ENCODE measurements around the gene ADARB1. TPM values are rescaled to one million over a fixed set of nuclear protein-coding genes. Genes with fewer than 3 reads are reported as not detected.

ADARB1 gene
- total and polyA plus RNA-seq, 2 experiments from 2014 or later, result 4.8 to 14.8 TPM

GRCh38 chr21:45154511-45155508, 80.4 kb downstream of the ADARB1 start (continued):
- TF ChIP-seq, protein P1, sequence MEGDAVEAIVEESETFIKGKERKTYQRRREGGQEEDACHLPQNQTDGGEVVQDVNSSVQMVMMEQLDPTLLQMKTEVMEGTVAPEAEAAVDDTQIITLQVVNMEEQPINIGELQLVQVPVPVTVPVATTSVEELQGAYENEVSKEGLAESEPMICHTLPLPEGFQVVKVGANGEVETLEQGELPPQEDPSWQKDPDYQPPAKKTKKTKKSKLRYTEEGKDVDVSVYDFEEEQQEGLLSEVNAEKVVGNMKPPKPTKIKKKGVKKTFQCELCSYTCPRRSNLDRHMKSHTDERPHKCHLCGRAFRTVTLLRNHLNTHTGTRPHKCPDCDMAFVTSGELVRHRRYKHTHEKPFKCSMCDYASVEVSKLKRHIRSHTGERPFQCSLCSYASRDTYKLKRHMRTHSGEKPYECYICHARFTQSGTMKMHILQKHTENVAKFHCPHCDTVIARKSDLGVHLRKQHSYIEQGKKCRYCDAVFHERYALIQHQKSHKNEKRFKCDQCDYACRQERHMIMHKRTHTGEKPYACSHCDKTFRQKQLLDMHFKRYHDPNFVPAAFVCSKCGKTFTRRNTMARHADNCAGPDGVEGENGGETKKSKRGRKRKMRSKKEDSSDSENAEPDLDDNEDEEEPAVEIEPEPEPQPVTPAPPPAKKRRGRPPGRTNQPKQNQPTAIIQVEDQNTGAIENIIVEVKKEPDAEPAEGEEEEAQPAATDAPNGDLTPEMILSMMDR (conservative IDR thresholded peaks at IDR 0.05; ENCODE audit: low read depth in 2 of 2), result no peak
- TF ChIP-seq JUNB (IDR thresholded peaks at IDR 0.05; ENCODE audit: unreplicated experiment), result no peak
- no peak for TF ChIP-seq EZH2 (IDR thresholded peaks at IDR 0.05; ENCODE audit: low read depth, unreplicated experiment)
- TF ChIP-seq, protein P2, sequence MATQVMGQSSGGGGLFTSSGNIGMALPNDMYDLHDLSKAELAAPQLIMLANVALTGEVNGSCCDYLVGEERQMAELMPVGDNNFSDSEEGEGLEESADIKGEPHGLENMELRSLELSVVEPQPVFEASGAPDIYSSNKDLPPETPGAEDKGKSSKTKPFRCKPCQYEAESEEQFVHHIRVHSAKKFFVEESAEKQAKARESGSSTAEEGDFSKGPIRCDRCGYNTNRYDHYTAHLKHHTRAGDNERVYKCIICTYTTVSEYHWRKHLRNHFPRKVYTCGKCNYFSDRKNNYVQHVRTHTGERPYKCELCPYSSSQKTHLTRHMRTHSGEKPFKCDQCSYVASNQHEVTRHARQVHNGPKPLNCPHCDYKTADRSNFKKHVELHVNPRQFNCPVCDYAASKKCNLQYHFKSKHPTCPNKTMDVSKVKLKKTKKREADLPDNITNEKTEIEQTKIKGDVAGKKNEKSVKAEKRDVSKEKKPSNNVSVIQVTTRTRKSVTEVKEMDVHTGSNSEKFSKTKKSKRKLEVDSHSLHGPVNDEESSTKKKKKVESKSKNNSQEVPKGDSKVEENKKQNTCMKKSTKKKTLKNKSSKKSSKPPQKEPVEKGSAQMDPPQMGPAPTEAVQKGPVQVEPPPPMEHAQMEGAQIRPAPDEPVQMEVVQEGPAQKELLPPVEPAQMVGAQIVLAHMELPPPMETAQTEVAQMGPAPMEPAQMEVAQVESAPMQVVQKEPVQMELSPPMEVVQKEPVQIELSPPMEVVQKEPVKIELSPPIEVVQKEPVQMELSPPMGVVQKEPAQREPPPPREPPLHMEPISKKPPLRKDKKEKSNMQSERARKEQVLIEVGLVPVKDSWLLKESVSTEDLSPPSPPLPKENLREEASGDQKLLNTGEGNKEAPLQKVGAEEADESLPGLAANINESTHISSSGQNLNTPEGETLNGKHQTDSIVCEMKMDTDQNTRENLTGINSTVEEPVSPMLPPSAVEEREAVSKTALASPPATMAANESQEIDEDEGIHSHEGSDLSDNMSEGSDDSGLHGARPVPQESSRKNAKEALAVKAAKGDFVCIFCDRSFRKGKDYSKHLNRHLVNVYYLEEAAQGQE (IDR thresholded peaks at IDR 0.05; ENCODE audit: unreplicated experiment), result no peak
- TF ChIP-seq, protein P3, sequence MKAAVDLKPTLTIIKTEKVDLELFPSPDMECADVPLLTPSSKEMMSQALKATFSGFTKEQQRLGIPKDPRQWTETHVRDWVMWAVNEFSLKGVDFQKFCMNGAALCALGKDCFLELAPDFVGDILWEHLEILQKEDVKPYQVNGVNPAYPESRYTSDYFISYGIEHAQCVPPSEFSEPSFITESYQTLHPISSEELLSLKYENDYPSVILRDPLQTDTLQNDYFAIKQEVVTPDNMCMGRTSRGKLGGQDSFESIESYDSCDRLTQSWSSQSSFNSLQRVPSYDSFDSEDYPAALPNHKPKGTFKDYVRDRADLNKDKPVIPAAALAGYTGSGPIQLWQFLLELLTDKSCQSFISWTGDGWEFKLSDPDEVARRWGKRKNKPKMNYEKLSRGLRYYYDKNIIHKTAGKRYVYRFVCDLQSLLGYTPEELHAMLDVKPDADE (IDR thresholded peaks at IDR 0.05), result no peak
- no peak for TF ChIP-seq ZNF114 (CRISPR knock-in tag; IDR thresholded peaks at IDR 0.05)

DNA sequence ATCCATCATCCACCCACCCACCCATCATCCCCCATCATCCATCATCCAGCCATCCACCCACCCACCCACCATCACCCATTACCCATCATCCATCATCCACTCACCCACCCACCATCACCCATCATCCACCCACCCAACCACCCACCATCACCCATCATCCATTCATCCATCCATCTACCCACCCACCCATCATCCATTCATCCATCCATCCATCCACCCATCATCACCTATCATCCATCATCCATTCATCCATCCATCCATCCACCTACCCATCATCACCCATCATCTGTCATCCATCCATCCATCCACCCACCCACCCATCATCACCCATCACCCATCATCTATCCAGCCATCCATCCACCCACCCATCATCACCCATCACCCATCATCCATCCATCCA, 81.5 kb downstream of the ADARB1 start:
- H3K4me2 ChIP-seq, result no peak overlapping the region
- no peaks in the 10 kb centered on the region for H3K36me3 ChIP-seq (ENCODE audit: insufficient read depth)
- H3K27ac ChIP-seq (ENCODE audit: low read depth), result no peak overlapping the region
- peaks cover 4% of the 10 kb centered on the region for H3K27me3 Mint-ChIP-seq (ENCODE audit: insufficient read depth, low read depth, poor library complexity)
- H3K4me1 Mint-ChIP-seq, result peaks cover 14% of the 10 kb centered on the region
- ATAC-seq (no peak), DNase-seq (ENCODE audit: low spot score) (no peak)
- TF ChIP-seq EZH2 (IDR thresholded peaks at IDR 0.05; ENCODE audit: low read depth, unreplicated experiment), result no peak
- TF ChIP-seq, protein P2 (IDR thresholded peaks at IDR 0.05; ENCODE audit: unreplicated experiment), result no peak
- no peak for TF ChIP-seq ZNF331 (CRISPR knock-in tag; IDR thresholded peaks at IDR 0.05; ENCODE audit: low read depth)
- no peaks in the 10 kb centered on the region for H3K36me3 Mint-ChIP-seq (ENCODE audit: low read depth)
- H3K9me2 ChIP-seq (ENCODE audit: insufficient read depth), result peaks cover 4% of the 10 kb centered on the region; the same call in 1 of the 2 replicates
- no peaks in the 10 kb centered on the region for H3K4me1 ChIP-seq (ENCODE audit: insufficient read depth)
- H4K20me1 ChIP-seq (replicated peaks; ENCODE audit: insufficient read depth), result no peaks in the 10 kb centered on the region
- no peak overlapping the region for H3K4me3 ChIP-seq
- H3F3A ChIP-seq (replicated peaks; ENCODE audit: low read depth), result no peaks in the 10 kb centered on the region
- H3K4me3 Mint-ChIP-seq, result no peak overlapping the region
- no peak overlapping the region for H3K27ac Mint-ChIP-seq
- no peak overlapping the region for H2AFZ ChIP-seq
- H3K9me3 Mint-ChIP-seq, result peaks cover 2% of the 10 kb centered on the region; the same call in 1 of the 3 replicates
- H3K79me2 ChIP-seq (replicated peaks; ENCODE audit: insufficient read depth), result no peaks in the 10 kb centered on the region
- no peaks in the 10 kb centered on the region for H3K27me3 ChIP-seq (ENCODE audit: insufficient read depth)
